Subcutaneous abdominal adipose tissue (tissue), 5 donors: ENCODE measurements around the gene SYDE2.

Source experiments
- H3K27ac ChIP-seq: one replicate; pipeline ENCODE4 v1.7.0; 2013; ENCODE audit warnings: low read depth, mild to moderate bottlenecking, inconsistent platforms, low read length, moderate library complexity
- H3K27me3 ChIP-seq, 5 donors: one replicate each; pipeline ENCODE4 v1.7.0; 2013; ENCODE audit warnings: low read length in 5 of 5, inconsistent platforms in 1 of 5; ENCODE audit not compliant: control insufficient read depth in 5 of 5, insufficient read depth in 4 of 5
- H3K36me3 ChIP-seq, 5 donors: one replicate each; pipeline ENCODE4 v1.7.0; 2013; ENCODE audit warnings: low read length in 5 of 5; ENCODE audit not compliant: control insufficient read depth in 5 of 5, insufficient read depth in 5 of 5
- H3K4me1 ChIP-seq, 5 donors: one replicate each; pipeline ENCODE4 v1.7.0; 2013; ENCODE audit warnings: low read length in 5 of 5, mild to moderate bottlenecking in 3 of 5, moderate library complexity in 1 of 5; ENCODE audit not compliant: control insufficient read depth in 5 of 5, insufficient read depth in 5 of 5
- H3K4me3 ChIP-seq, 5 donors: one replicate each; pipeline ENCODE4 v1.7.0; 2013; ENCODE audit warnings: low read length in 5 of 5, low read depth in 1 of 5
- H3K9ac ChIP-seq, 5 donors: one replicate each; pipeline ENCODE4 v1.7.0; 2013; ENCODE audit warnings: low read length in 5 of 5, mild to moderate bottlenecking in 4 of 5, moderate library complexity in 3 of 5
- H3K9me3 ChIP-seq, 5 donors: one replicate each; pipeline ENCODE4 v1.7.0; 2013; ENCODE audit warnings: low read length in 5 of 5; ENCODE audit not compliant: control insufficient read depth in 5 of 5
- donor health status: healthy.
- donor health status: healthy.
- donor health status: healthy.
- donor health status: healthy.
- donor health status: healthy.

SYDE2 gene

DNA sequence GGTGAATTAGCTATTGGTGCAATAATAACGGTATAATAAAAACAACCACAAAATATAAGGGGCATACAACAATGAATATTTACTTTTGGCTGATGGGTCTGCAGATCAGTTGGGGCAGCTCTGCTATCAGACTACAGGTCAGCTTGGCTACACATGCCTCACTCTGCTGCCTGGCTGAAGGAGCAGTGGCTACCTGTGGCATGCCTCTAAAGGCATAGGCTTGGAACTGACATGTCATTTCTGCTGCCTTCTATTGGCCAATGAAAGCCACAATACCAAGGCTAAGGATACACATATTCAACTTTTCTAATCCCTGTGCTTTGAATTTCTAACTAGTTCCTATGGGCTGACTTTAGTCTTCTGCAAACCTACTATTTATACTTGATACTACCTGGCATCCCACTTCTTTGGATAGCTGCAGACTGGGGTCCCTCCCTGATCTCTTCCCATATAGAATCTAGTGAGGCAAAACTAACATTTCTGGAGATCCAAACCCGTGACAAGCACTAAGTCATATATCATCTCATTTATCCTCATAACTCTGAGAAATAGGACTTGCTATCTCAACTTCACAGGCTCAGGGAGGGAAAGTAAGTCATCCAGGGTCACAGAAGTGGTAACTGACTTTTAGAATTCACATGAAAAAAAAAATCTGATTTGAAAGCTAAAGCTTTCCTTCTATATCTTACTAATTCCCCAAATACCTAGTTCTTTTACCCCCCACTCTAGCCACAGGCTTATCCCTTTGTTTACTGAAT, 19.2 kb upstream of the SYDE2 start:
- Histone ChIP-seq H3K27ac (no peak overlapping the region), H3K27me3 (no peaks in the 10 kb centered on the region), H3K36me3 (no peaks in the 10 kb centered on the region), H3K4me3 (no peak overlapping the region), H3K9me3 (no peaks in the 10 kb centered on the region), H3K4me1 (no peaks in the 10 kb centered on the region), H3K9ac (no peak overlapping the region)

DNA sequence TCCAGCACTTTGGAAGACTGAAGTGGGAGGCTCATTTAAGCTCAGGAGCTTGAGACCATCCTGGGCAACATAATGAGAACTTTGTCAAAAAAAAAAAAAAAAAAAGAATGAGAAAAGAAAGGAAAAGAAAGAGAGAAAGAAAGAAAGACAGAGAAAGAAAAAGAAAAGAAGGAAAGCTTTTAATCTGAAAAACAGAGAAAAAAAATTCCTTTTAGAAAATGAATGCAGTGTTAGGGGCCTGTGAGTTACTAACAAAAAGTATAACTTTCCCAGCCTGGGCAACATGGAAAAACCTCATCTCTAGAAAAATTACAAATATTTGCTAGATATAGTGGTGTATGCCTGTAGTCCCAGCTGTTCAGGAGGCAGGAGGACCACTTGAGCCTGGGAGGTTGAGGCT, 15.9 kb upstream of the SYDE2 start:
- Histone ChIP-seq H3K4me3 (no peak overlapping the region), H3K9ac (no peak overlapping the region), H3K4me1 (no peaks in the 10 kb centered on the region), H3K9me3 (no peaks in the 10 kb centered on the region), H3K36me3 (no peaks in the 10 kb centered on the region), H3K27me3 (no peaks in the 10 kb centered on the region), H3K27ac (no peak overlapping the region)

DNA sequence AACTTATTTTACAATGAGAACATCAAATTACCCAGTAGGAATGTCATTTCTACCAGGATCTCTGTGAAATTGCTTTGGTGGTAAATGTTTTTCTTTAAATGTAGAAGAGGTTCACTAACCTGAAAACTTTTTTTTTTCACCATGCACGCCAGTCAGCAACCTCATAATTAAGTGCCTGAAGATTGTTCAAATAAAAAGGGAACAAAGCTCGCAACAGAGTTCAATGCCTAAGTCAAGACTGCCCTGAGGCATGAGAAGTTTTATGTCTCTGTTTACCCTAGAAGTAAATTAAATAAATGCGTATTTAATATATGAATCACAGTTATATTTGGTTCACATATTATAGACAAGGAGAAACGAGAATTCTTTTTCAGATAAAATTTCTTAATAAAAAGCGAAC, 13.8 kb upstream of the SYDE2 start:
- H3K4me3 ChIP-seq = no peak overlapping the region
- no peak overlapping the region for H3K27ac ChIP-seq
- H3K36me3 ChIP-seq = no peaks in the 10 kb centered on the region
- no peaks in the 10 kb centered on the region for H3K9me3 ChIP-seq
- no peak overlapping the region for H3K9ac ChIP-seq
- no peaks in the 10 kb centered on the region for H3K27me3 ChIP-seq
- H3K4me1 ChIP-seq = no peaks in the 10 kb centered on the region

DNA sequence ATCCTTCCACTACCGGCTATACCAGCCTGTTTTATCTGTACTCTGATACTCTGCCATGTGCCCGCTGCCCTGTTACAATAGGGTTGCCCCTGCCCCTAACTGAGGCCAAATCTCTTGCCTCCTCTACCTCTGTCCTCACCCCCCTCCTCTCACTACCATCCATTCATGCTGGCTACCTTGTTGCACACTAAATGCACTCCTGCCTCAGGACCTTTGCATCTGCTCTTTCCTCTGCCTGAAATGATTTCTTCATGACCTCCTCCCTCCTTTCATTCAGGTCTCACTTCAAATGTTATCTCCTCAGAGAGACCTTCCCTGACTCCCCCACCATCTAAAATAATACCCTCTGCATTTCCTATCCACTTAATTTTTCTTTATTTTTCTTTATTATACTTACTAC, 7.7 kb upstream of the SYDE2 start:
- H3K36me3 ChIP-seq = no peaks in the 10 kb centered on the region
- H3K27ac ChIP-seq = no peak overlapping the region
- no peak overlapping the region for H3K9ac ChIP-seq
- H3K9me3 ChIP-seq = no peaks in the 10 kb centered on the region
- no peaks in the 10 kb centered on the region for H3K27me3 ChIP-seq
- H3K4me3 ChIP-seq = no peak overlapping the region
- peaks cover 0 to 11% (median 4%) of the 10 kb centered on the region in 5 donors for H3K4me1 ChIP-seq

DNA sequence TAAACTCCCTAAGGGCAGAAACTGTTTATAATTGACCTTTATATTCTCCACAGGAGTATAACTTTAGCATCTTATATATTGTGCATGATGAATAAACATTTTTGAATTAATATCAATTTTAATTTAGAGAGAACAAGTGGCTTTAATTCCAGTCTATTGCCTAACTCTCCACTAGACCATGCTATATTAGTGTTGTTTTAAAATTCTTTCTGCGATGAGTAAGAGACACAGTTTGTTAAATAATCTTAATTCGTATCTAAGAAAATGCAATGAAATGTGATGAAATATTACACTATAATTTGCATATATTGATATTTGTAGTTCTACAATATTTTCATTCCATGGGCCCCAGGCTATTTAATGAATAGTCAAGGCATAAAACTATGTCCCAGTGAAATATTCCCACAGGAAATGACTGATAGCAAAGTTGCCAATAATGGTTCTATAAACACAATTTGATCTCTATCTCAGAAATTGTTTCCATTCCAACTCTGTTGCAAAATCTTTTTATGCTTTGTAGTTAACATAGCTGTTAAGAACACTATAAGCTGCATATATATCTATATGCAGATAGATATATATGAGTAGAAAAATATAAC, 2.9 kb upstream of the SYDE2 start:
- Histone ChIP-seq H3K4me3 (no peak overlapping the region), H3K36me3 (no peaks in the 10 kb centered on the region), H3K27ac (no peak overlapping the region), H3K9me3 (no peaks in the 10 kb centered on the region), H3K4me1 (peaks cover 0 to 43% (median 30%) of the 10 kb centered on the region in 5 donors), H3K27me3 (no peaks in the 10 kb centered on the region), H3K9ac (no peak overlapping the region)

DNA sequence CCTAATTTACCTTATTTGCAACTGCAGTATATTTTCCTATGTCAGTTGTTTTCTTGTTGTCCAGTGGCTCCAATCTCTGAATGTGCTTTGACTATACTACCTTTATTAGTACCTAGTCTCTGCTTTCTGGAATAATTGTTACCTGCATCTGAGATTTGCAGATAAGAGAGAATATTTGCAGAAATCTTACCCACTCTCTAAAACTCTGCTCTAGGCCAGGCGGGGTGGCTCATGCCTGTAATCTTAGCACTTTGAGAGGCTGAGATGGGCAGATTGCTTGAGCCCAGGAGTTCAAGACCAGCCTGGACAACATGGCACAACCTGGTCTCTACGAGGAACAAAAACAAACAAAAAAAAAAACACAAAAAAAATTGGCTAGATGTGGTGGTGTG, 2.0 kb upstream of the SYDE2 start:
- Histone ChIP-seq H3K27ac (no peak overlapping the region), H3K9me3 (no peaks in the 10 kb centered on the region), H3K4me3 (no peak overlapping the region), H3K4me1 (peaks cover 0 to 51% (median 31%) of the 10 kb centered on the region in 5 donors), H3K9ac (no peak overlapping the region), H3K27me3 (no peaks in the 10 kb centered on the region), H3K36me3 (no peaks in the 10 kb centered on the region)

DNA sequence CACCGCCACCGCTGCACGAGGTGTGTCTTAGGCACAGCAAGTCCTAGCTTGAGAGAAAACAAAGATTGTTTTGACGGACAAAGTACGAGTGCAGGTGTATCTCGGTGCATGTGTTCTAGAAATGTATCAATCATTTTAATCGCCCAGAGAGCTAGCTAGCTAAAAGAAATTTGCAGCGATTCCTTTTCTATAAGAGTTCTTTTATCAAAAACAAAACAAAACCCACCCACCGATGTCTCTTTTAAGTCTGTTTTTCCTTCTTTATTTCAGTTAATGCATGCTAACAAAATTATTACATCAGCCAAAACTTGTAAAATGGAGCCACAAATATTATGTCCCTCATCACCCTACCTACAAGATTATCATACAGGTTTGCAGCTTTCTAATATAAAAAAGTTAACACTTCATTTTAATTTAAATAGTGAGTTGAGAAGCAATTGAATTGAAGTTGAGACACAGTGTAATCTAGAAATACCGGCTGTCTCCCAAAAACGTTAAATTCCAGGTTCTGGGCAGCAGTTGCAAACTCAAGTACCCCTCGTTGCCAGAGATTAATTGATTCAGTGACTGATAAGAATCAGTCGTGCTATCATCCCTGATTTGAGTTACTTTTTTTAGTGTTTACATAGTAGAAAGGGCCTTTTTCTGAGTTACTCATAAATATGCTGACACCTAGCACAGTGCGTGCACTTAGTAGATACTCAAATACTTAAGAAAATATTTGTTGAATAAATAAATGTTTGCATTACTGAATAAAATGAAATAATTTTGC, 1.5 kb upstream of the SYDE2 start:
- H3K9me3 ChIP-seq = no peaks in the 10 kb centered on the region
- peak overlapping the region; percentile 95 for H3K27ac ChIP-seq
- peak overlapping the region; percentile 66 to 94 (median 90) for H3K9ac ChIP-seq

DNA sequence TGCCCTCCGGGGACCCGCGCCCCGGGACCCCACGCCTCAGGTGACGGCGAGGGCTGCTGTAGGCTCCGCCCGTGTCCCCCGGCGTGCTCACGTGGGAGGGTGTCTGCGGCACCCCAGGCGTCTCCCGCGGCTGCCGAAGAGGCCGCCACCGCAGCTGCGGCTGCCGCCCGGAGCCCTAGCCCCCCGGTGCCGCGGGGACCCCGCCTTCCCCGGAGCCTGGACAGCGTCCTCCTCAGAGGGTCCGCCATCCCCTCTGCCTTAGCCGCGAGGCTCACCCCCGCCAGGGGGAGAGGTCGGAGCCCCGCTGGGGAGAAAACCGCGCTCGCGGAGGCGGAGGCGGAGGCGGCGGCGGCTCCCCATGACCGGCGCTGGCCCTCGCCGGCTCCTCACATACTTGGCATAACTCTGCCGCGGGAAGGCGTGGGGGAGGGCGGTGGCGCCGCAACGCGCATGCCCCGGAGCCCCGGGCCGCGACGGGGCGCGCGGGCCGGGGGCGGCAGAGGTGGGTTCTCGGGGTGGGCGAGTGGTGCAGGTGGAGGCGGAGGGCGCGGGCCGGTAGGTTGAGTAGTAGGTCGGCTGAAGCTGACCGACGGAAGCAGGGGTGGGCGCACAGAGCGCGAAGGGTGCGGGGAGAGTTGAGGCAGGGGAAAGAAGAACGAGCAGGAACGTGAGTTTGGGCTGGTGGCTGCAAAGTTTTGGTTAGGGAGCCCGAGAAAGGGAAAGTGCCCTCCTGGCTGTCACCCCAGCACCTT, 700 bp upstream of the SYDE2 start:
- Histone ChIP-seq H3K4me1 (peaks cover 0 to 55% (median 31%) of the 10 kb centered on the region in 5 donors), H3K4me3 (peak overlapping the region; percentile 76 to 97 (median 89)), H3K27me3 (no peaks in the 10 kb centered on the region), H3K9me3 (no peaks in the 10 kb centered on the region), H3K9ac (peak overlapping the region; percentile 66 to 94 (median 91)), H3K27ac (peak overlapping the region; percentile 95), H3K36me3 (no peaks in the 10 kb centered on the region)

More for the DNA sequence above, 1.5 kb upstream of the SYDE2 start:
- no peaks in the 10 kb centered on the region for H3K36me3 ChIP-seq
- H3K27me3 ChIP-seq = no peaks in the 10 kb centered on the region
- peaks cover 0 to 53% (median 31%) of the 10 kb centered on the region in 5 donors for H3K4me1 ChIP-seq
- peak overlapping the region; percentile 76 to 97 (median 89) for H3K4me3 ChIP-seq

DNA sequence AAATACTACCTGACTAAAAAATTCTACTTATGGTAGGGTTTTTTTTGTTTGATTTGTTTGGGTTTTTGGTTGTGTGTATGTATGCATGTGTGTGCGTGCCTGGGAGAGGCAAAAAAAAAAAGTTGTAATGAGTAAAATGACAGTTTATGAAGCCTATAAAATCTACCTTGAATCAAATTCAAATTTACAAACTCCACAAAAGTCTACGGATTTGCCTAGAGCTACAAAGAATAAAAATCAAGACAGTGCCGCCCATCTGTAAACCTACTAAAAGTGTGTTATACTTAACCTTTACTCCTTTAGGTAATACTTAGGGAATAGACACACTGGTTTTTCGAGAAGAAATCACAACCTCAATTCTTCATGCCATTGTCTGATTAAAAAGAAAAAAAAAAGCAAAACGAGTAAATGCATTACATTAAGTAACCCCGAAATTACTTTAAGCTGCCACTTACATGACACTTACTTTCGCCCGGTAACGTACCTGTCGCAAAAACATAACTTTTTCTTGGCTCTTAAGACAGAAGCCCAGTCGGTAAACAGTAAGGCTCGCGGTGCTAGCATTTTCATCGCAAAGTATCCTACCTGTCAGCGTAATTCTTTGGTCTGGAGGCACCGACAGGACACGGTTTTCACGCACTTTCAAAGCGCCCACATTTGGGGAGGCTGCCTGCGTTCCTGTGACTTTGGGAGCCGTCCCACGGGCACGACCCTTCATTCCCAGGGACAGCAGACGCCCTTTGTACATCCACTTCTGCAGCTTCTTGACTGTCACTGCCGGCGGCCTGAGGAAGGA, 951 bp downstream of the SYDE2 start:
- Histone ChIP-seq H3K4me1 (peaks cover 0 to 58% (median 35%) of the 10 kb centered on the region in 5 donors), H3K27me3 (no peaks in the 10 kb centered on the region), H3K27ac (peak overlapping the region; percentile 95), H3K9me3 (no peaks in the 10 kb centered on the region), H3K4me3 (peak overlapping the region; percentile 76 to 95 (median 88)), H3K36me3 (no peaks in the 10 kb centered on the region), H3K9ac (peak overlapping the region; percentile 49 to 94 (median 78))
